ENCODE data around the gene TPTE2. TPM values are rescaled to one million over a fixed set of nuclear protein-coding genes. Genes with fewer than 3 reads are reported as not detected.

Gene TPTE2
- total RNA-seq, 1 donor from 2014 or later, result not detected

- Histone ChIP-seq H3K9ac (ENCODE audit: low read length) (no peak overlapping the region), H4K20me1 (ENCODE audit: insufficient read depth, low read length) (no peaks in the 10 kb centered on the region), H3K4me1 (ENCODE audit: insufficient read depth, low read length) (no peaks in the 10 kb centered on the region), H3K27me3 (ENCODE audit: insufficient read depth, low read length) (no peaks in the 10 kb centered on the region), H3K79me2 (ENCODE audit: insufficient read depth, low read length) (no peaks in the 10 kb centered on the region), H3K4me2 (ENCODE audit: low read length) (no peak overlapping the region), H3K9me3 (ENCODE audit: insufficient read depth, low read depth, low read length) (no peaks in the 10 kb centered on the region), H3K27ac (ENCODE audit: low read depth, low read length) (no peak overlapping the region), H3K36me3 (ENCODE audit: insufficient read depth, low read length) (no peaks in the 10 kb centered on the region), H2AFZ (ENCODE audit: low read depth, low read length) (no peak overlapping the region), H3K4me3 (ENCODE audit: insufficient read depth, low read depth, low read length) (no peak overlapping the region)
- H3K36me3 Mint-ChIP-seq (ENCODE audit: low read depth, unreplicated experiment), result no peaks in the 10 kb centered on the region
- TF ChIP-seq EZH2 (IDR thresholded peaks at IDR 0.05; ENCODE audit: insufficient read depth, low read length) (no peak), CTCF (IDR thresholded peaks at IDR 0.05; ENCODE audit: insufficient read depth, low read depth, low read length) (peak; percentile 42)
- DNase-seq (ENCODE audit: low read depth), result peak; percentile 10
- H3K9me3 Mint-ChIP-seq (ENCODE audit: unreplicated experiment), result peaks cover under 1% of the 10 kb centered on the region
- no peak overlapping the region for H3K27ac Mint-ChIP-seq (ENCODE audit: unreplicated experiment)
- no peak overlapping the region for H3K4me3 Mint-ChIP-seq (ENCODE audit: unreplicated experiment)
- peaks cover 7% of the 10 kb centered on the region for H3K27me3 Mint-ChIP-seq (ENCODE audit: low read depth, unreplicated experiment)
- H3K4me1 Mint-ChIP-seq (ENCODE audit: low read depth, unreplicated experiment), result no peaks in the 10 kb centered on the region
- FAIRE-seq, result no peak
Observed at GRCh38 chr13:19587635-19588300, 26.4 kb upstream of the TPTE2 start.

- Histone ChIP-seq H3K79me2 (ENCODE audit: insufficient read depth, low read length) (no peaks in the 10 kb centered on the region), H3K27ac (ENCODE audit: low read depth, low read length) (no peak overlapping the region), H2AFZ (ENCODE audit: low read depth, low read length) (peak overlapping the region; percentile 25), H3K9ac (ENCODE audit: low read length) (no peak overlapping the region), H3K4me2 (ENCODE audit: low read length) (peak overlapping the region; percentile 53), H3K36me3 (ENCODE audit: insufficient read depth, low read length) (no peaks in the 10 kb centered on the region), H3K27me3 (ENCODE audit: insufficient read depth, low read length) (no peaks in the 10 kb centered on the region), H4K20me1 (ENCODE audit: insufficient read depth, low read length) (no peaks in the 10 kb centered on the region), H3K4me3 (ENCODE audit: insufficient read depth, low read depth, low read length) (no peak overlapping the region), H3K9me3 (ENCODE audit: insufficient read depth, low read depth, low read length) (no peaks in the 10 kb centered on the region), H3K4me1 (ENCODE audit: insufficient read depth, low read length) (no peaks in the 10 kb centered on the region)
- Mint-ChIP-seq H3K9me3 (ENCODE audit: unreplicated experiment) (no peaks in the 10 kb centered on the region), H3K4me3 (ENCODE audit: unreplicated experiment) (no peak overlapping the region), H3K27ac (ENCODE audit: unreplicated experiment) (no peak overlapping the region), H3K36me3 (ENCODE audit: low read depth, unreplicated experiment) (no peaks in the 10 kb centered on the region), H3K27me3 (ENCODE audit: low read depth, unreplicated experiment) (peaks cover 7% of the 10 kb centered on the region), H3K4me1 (ENCODE audit: low read depth, unreplicated experiment) (no peaks in the 10 kb centered on the region)
- no peak for FAIRE-seq
- no peak for TF ChIP-seq EZH2 (IDR thresholded peaks at IDR 0.05; ENCODE audit: insufficient read depth, low read length)
- no peak for TF ChIP-seq CTCF (IDR thresholded peaks at IDR 0.05; ENCODE audit: insufficient read depth, low read depth, low read length)
- peak; percentile 41 for DNase-seq (ENCODE audit: low read depth)
Observed at GRCh38 chr13:19586904-19587634, 25.7 kb upstream of the TPTE2 start.

GRCh38 chr13:19581675-19582074 lies 20.3 kb upstream of the TPTE2 start:
- DNase-seq (ENCODE audit: low read depth) (no peak), FAIRE-seq (no peak)
- H2AFZ ChIP-seq (ENCODE audit: low read depth, low read length), result no peak overlapping the region
- no peak for TF ChIP-seq EZH2 (IDR thresholded peaks at IDR 0.05; ENCODE audit: insufficient read depth, low read length)
- TF ChIP-seq CTCF (IDR thresholded peaks at IDR 0.05; ENCODE audit: insufficient read depth, low read depth, low read length), result no peak
- no peaks in the 10 kb centered on the region for H3K27me3 Mint-ChIP-seq (ENCODE audit: low read depth, unreplicated experiment)
- no peak overlapping the region for H3K27ac ChIP-seq (ENCODE audit: low read depth, low read length)
- no peaks in the 10 kb centered on the region for H3K36me3 Mint-ChIP-seq (ENCODE audit: low read depth, unreplicated experiment)
- H3K27me3 ChIP-seq (ENCODE audit: insufficient read depth, low read length), result no peaks in the 10 kb centered on the region
- no peaks in the 10 kb centered on the region for H3K36me3 ChIP-seq (ENCODE audit: insufficient read depth, low read length)
- no peak overlapping the region for H3K4me3 Mint-ChIP-seq (ENCODE audit: unreplicated experiment)
- H3K27ac Mint-ChIP-seq (ENCODE audit: unreplicated experiment), result no peak overlapping the region
- H3K4me3 ChIP-seq (ENCODE audit: insufficient read depth, low read depth, low read length), result no peak overlapping the region
- H3K4me1 ChIP-seq (ENCODE audit: insufficient read depth, low read length), result no peaks in the 10 kb centered on the region
- H4K20me1 ChIP-seq (ENCODE audit: insufficient read depth, low read length), result no peaks in the 10 kb centered on the region
- H3K4me2 ChIP-seq (ENCODE audit: low read length), result no peak overlapping the region
- no peaks in the 10 kb centered on the region for H3K9me3 ChIP-seq (ENCODE audit: insufficient read depth, low read depth, low read length)
- H3K79me2 ChIP-seq (ENCODE audit: insufficient read depth, low read length), result no peaks in the 10 kb centered on the region
- no peaks in the 10 kb centered on the region for H3K4me1 Mint-ChIP-seq (ENCODE audit: low read depth, unreplicated experiment)
- H3K9ac ChIP-seq (ENCODE audit: low read length), result no peak overlapping the region
- peaks cover 7% of the 10 kb centered on the region for H3K9me3 Mint-ChIP-seq (ENCODE audit: unreplicated experiment)
